ENCODE data around the gene SIAH1. TPM values are rescaled to one million over a fixed set of nuclear protein-coding genes. Genes with fewer than 3 reads are reported as not detected.

The SIAH1 gene
- 10 to 100 TPM; 27.2 to 31.8 (median 30.9) TPM for total RNA-seq

- H3K27me3 ChIP-seq = no peaks in the 10 kb centered on the region
- no peaks in the 10 kb centered on the region for H3K36me3 ChIP-seq
- H3K27ac ChIP-seq = peak within 1 kb of the TSS; percentile 85 to 100 (median 98)
- peak; percentile 91 for ATAC-seq
- peak within 1 kb of the TSS; percentile 51 to 97 for H3K4me3 ChIP-seq
- H3K9me3 ChIP-seq = no peaks in the 10 kb centered on the region
- 0% methylated on average over 2 of the region's 105 CpGs; no CpG with 5 or more reads in 1 of the 2 donors for WGBS, 2 donors (ENCODE audit: low coverage in 1 of 2)
- peaks cover 0 to 45% (median 0%) of the 10 kb centered on the region in 3 donors for H3K4me1 ChIP-seq
- TF ChIP-seq CTCF (IDR thresholded peaks at IDR 0.05) = peak in 1 of 4 experiments; percentile 18
- TF ChIP-seq POLR2AphosphoS5 (IDR thresholded peaks at IDR 0.05) = peak; percentile 43
- TF ChIP-seq POLR2A (IDR thresholded peaks at IDR 0.05) = peak; percentile 69 to 77
- TF ChIP-seq EP300 (IDR thresholded peaks at IDR 0.05) = no peak
These were observed at the start of gene SIAH1 for GRCh38 chr16:48385253-48386150. SIAH1 (minus strand) TSS chr16:48385413; CDS start chr16:48362428, 22,985 bp downstream.

GRCh38 chr16:48434653-48435317 lies 49.6 kb upstream of the SIAH1 start:
- Histone ChIP-seq H3K9me3 (no peaks in the 10 kb centered on the region), H3K4me3 (no peak overlapping the region), H3K36me3 (no peaks in the 10 kb centered on the region), H3K4me1 (no peaks in the 10 kb centered on the region), H3K27ac (no peak overlapping the region), H3K27me3 (no peaks in the 10 kb centered on the region)
- no peak for TF ChIP-seq POLR2AphosphoS5 (IDR thresholded peaks at IDR 0.05)
- TF ChIP-seq EP300 (IDR thresholded peaks at IDR 0.05) = no peak
- no peak for TF ChIP-seq CTCF (IDR thresholded peaks at IDR 0.05)
- TF ChIP-seq POLR2A (IDR thresholded peaks at IDR 0.05) = no peak
- 56 to 61% methylated on average over 3 to 4 of the region's 4 CpGs for WGBS, 2 donors (ENCODE audit: low coverage in 1 of 2)
- ATAC-seq = peak; percentile 46

GRCh38 chr16:48433850-48434530 lies 48.8 kb upstream of the SIAH1 start:
- WGBS, 2 donors (ENCODE audit: low coverage in 1 of 2) = 79 to 87% methylated on average over 3 to 5 of the region's 5 CpGs

GRCh38 chr16:48433116-48433849 lies 48.1 kb upstream of the SIAH1 start:
- Histone ChIP-seq H3K9me3 (no peaks in the 10 kb centered on the region), H3K27ac (no peak overlapping the region), H3K4me3 (no peak overlapping the region), H3K36me3 (no peaks in the 10 kb centered on the region), H3K4me1 (no peaks in the 10 kb centered on the region), H3K27me3 (no peaks in the 10 kb centered on the region)
- ATAC-seq = no peak
- TF ChIP-seq EP300 (IDR thresholded peaks at IDR 0.05) = no peak
- no peak for TF ChIP-seq POLR2AphosphoS5 (IDR thresholded peaks at IDR 0.05)
- TF ChIP-seq POLR2A (IDR thresholded peaks at IDR 0.05) = no peak
- no peak for TF ChIP-seq CTCF (IDR thresholded peaks at IDR 0.05)
- WGBS, 2 donors (ENCODE audit: low coverage in 1 of 2) = 90 to 96% methylated on average over 5 to 11 of the region's 18 CpGs

More at GRCh38 chr16:48433850-48434530, 48.8 kb upstream of the SIAH1 start:
- no peaks in the 10 kb centered on the region for H3K27me3 ChIP-seq
- no peak overlapping the region for H3K4me3 ChIP-seq
- no peaks in the 10 kb centered on the region for H3K36me3 ChIP-seq
- no peaks in the 10 kb centered on the region for H3K9me3 ChIP-seq
- no peak for ATAC-seq
- no peak overlapping the region for H3K27ac ChIP-seq
- TF ChIP-seq POLR2A (IDR thresholded peaks at IDR 0.05) = no peak
- TF ChIP-seq POLR2AphosphoS5 (IDR thresholded peaks at IDR 0.05) = no peak
- TF ChIP-seq EP300 (IDR thresholded peaks at IDR 0.05) = no peak
- H3K4me1 ChIP-seq = no peaks in the 10 kb centered on the region

Data from gastroesophageal sphincter (tissue), 4 donors.